ENCODE results near the gene SGIP1.

DNA sequence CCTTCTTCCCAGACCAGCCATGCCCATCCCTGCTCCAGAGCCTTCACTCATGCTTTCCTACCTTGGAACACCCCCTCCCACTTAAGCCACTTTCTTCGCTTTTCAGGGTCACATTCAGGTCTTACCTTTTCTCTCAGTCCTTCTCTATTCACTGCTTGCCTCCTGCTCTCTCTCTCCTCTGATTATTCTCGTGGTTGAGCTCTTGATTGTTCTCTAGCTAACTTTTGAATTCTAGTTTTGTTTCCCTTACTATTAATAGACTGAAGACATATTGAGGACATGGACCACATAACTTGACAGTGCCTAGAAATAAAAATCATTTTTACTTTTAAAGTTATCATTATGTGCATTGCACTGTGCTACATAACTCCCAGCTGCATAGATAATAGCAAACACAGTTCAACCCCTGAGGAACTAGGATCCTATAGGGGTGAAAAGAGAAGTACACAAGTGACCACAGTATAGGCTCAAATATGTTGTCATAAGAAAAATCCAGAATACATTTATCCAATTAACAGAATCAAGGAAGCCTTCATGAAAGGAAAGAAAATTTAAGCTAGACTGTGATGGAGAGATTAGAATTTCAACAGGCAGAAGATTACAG lies 245.6 kb downstream of the SGIP1 start:
- TF ChIP-seq POLR2AphosphoS5 (IDR thresholded peaks at IDR 0.05; ENCODE audit: borderline replicate concordance, low read depth, low read length) = no peak
- TF ChIP-seq EZH2 (IDR thresholded peaks at IDR 0.05) = no peak

All from SK-N-MC (cell line).